HG02970 (cell line): ENCODE results near the gene HDAC8.

Source experiments
- ATAC-seq: cut with Tn5 transposase; IDR thresholded peaks from one replicate; pipeline ENCODE4 v1.9.1; 2021; ENCODE audit warnings: mild to moderate bottlenecking, moderate library complexity, moderate number of reproducible peaks; ENCODE audit not compliant: unreplicated experiment, low FRiP score

Gene HDAC8

DNA sequence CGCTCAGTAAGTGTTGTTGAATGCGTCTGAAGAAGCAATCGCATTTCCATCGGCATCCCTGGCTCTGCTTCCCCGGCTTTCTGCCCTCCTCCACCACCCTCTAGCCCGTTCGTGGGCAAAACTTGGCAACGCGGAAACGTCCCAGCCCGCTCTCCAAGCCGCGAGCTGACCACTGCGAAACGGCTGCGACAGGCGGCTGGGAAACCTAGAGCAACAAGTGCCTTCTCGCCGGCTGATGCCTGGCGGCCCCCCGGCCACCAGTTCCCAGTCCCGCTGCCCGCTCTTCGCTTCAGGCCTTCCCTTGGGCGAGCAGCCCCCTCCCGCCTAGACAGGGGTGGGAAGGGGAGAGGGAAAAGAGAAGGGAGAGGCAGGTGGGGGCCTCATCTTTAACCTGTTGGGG lies 267.8 kb downstream of the HDAC8 start:
- ATAC-seq: no peak

DNA sequence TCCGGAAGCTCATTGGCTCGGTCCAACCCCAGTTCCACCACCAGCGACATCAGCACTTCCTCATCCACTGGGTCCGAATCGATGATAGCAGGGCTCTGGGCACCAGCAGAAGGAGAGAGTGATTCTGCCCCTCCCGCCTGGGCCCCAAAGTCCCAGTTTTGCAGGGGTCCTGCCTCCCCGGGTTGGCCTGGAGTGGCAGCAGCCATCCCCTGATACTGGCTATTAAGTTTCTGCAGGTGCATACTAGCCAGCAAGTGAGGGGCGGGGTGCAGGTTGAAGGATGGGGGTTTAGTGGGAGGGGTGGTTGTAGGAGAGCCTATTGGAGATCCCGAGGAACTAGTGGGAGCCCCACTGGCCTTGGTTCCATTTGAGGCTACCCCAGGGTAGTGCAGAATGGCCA lies 270.9 kb downstream of the HDAC8 start:
- no peak for ATAC-seq

DNA sequence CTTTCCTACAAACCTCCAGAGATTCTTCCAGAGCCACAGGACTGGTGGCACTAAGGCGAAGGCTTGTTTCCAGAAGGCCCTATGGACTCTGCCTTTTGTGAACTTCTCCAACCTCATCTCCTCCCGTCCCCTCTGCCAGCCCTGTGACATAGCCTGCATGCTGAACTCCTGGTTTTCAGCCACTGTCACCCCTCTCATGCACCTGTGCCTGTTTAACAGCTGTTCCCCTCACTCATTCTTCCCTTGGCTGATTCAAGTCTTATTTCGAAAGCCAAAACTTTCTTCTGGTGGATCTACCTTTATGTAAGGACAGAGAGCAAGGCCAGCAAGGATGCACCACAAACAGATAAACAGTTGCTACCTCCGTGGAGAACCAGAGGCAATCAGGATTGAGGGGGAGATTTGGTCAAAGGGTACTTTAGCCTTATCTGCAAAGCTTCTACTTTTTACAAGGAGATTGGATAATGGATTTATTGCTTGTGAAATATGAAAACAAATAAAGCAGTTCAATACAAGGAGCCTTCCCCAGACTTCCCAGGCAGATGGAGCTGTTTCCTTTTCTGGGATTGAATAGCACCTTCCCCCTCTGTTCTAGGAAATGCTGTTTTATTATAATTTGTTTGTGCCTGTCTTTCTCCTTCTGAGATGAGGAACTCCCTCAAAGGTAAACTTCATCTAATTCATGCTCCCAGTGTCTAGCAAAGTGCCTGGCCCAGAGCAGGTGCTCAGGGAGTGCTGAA lies 272.6 kb downstream of the HDAC8 start:
- no peak for ATAC-seq

DNA sequence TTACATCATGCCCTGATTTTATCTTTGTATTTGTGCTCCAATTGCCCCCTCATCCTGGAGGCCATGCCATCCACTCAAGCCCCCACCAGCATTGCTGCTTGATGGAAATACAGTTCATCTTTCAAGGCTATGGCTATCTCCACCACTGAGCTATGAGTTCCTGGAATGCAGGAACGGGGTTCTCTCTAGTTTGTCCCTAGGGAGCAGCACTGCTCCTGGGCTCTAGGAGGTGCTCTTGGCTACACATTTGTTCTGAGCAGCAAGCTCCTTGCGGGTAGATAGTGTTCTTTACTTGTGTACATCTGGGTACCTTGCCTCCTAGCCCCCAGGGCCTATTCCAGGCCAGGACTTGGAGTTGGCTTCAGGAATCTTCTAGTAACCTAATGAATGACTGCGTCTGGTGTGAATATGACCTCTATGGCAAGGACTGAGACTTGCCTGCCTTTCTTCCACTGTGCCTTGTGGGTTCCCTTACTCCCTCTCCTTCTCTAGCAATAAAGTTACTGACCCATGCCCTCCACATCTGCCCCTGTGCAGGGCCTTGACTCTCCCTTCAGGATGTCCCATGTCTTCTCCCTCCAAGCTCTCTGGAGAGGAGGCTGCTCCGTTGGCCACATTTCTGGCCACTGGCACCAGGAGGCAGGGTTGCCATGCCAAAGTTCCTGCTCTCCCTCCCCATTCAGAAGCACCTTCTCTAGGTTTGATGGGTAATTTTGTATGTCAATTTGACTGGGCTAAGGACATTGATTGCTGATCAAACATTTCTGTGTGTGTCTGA lies 274.5 kb downstream of the HDAC8 start:
- no peak for ATAC-seq

GRCh38 chrX:72296991-72297390 lies 275.7 kb downstream of the HDAC8 start:
- no peak for ATAC-seq

DNA sequence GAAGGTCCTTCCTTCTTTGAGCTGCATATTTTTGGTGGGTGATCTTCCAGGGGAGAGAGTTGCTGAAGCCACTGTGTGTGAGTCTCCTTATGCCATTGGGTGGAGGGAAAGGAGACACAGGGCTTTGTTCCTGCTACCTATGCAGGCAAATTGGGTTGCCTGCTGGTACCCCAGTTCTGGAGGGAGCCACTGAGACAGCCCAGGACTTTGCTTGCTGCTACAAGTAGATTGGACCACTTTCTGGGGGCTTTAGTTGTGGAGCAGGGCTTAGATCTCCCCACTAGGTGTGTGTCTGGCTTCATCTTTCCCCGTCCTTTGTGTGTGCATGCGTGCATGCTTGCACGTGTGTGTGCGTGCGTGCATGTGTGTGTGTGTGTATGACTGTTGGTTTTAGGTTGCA lies 276.9 kb downstream of the HDAC8 start:
- no peak for ATAC-seq

DNA sequence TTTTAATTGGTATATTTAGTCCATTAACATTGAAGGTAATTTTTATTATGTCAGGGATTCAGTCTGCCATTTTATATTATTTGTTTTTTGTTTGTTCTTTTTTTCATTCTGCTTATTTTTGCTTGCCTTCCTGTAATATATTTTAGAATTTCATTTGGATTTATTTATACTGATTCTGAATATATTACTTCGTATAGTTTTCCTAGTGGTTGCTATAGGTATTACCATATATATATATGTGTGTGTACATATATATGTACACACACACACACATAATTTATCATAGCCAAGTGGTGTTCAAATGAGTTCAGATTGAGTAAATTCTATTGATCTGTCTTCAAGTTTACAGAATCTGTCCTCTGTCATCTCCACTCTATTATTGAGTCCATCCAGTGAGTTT lies 278.1 kb downstream of the HDAC8 start:
- ATAC-seq: no peak

- no peak for ATAC-seq
Observed at GRCh38 chrX:72282302-72282701, 290.3 kb downstream of the HDAC8 start.

DNA sequence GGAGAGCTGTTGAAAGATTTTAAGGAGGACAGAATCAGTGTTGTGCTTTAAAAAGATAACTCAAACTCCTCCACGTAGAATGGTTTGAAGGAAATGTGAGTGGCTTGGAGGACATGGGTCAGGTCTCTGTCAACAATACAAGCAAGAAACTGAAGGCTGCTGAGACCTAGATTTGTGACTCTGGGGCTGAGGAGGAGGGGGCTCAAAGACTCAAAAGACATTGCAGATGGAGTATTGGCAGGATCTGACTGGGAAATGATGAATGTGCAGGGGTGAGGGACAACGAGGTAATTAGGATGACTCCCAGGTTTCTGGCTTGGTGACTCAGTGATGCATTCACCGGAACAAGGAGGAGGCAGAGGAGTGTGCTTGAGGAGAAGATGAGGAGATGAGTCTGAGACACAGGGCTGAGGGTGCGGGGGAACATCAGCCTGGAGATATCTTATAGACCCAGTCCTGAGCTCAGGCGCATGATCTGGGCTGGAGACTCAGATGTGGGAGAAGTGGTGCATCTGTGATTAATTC lies 292.3 kb downstream of the HDAC8 start:
- no peak for ATAC-seq
